ENCODE measurements around the gene AOPEP. TPM values are rescaled to one million over a fixed set of nuclear protein-coding genes. Genes with fewer than 3 reads are reported as not detected.

AOPEP gene
- polyA plus RNA-seq, 1 of the 3 experiments (the other 2 are of a cell fraction): 54.6 TPM

GRCh38 chr9:95094002-95094401, 367.5 kb downstream of the AOPEP start:
- H4K20me1 ChIP-seq (ENCODE audit: insufficient read depth): no peaks in the 10 kb centered on the region
- peaks cover 16 to 96% of the 10 kb centered on the region in 2 experiments; a peak in 3 of 4 replicates for H3K4me1 ChIP-seq (ENCODE audit: control insufficient read depth in 1 of 2, insufficient read depth in 2 of 2, low read depth in 1 of 2, low read length in 1 of 2)
- DNase-seq: no peak
- H3K79me2 ChIP-seq (ENCODE audit: insufficient read depth): no peaks in the 10 kb centered on the region
- ChIA-PET POLR2A (no interaction called here), CTCF (interaction anchor here (0.9 to 4.4 kb wide), 5 partner anchors 27 to 426 kb away, joined by 3 to 14 read pairs (median 8); no protein-coding TSS in a partner anchor)
- no peak for TF ChIP-seq JUND (IDR thresholded peaks at IDR 0.05)
- no peak for TF ChIP-seq EZH2phosphoT487 (IDR thresholded peaks at IDR 0.05; ENCODE audit: borderline replicate concordance, low read depth)
- TF ChIP-seq GABPA (IDR thresholded peaks at IDR 0.05; ENCODE audit: low read depth): no peak
- no peak for TF ChIP-seq RXRA (IDR thresholded peaks at IDR 0.05; ENCODE audit: borderline replicate concordance, low read depth)
- TF ChIP-seq NFIC (IDR thresholded peaks at IDR 0.05; ENCODE audit: borderline replicate concordance): no peak
- no peak for TF ChIP-seq EP300 (IDR thresholded peaks at IDR 0.05; ENCODE audit: borderline replicate concordance in 1 of 2, low read depth in 1 of 2, low read length in 1 of 2)
- TF ChIP-seq TEAD4 (IDR thresholded peaks at IDR 0.05; ENCODE audit: borderline replicate concordance, insufficient read depth): no peak
- TF ChIP-seq POLR2AphosphoS5 (IDR thresholded peaks at IDR 0.05; ENCODE audit: low read depth, low read length): no peak
- no peak for TF ChIP-seq RAD21 (IDR thresholded peaks at IDR 0.05; ENCODE audit: low read length)
- H3F3A ChIP-seq (replicated peaks; ENCODE audit: insufficient read depth): no peaks in the 10 kb centered on the region
- no peaks in the 10 kb centered on the region for H3K27me3 ChIP-seq (ENCODE audit: insufficient read depth)
- H3K4me2 ChIP-seq: no peak overlapping the region
- 93% methylated on average over 10 of the region's 10 CpGs for WGBS (ENCODE audit: low lambda C conversion rate)
- H2AFZ ChIP-seq (ENCODE audit: low read depth): no peak overlapping the region
- no peak overlapping the region for H3K4me3 ChIP-seq (ENCODE audit: low read depth in 2 of 2, low read length in 1 of 2)
- peak overlapping the region in 1 of 2 experiments; percentile 91; a peak in 1 of 4 replicates for H3K27ac ChIP-seq (ENCODE audit: low read depth in 2 of 2, low read length in 1 of 2)
- no peaks in the 10 kb centered on the region for H3K9me3 ChIP-seq
- H3K36me3 ChIP-seq (replicated peaks in 1 of 2; ENCODE audit: control insufficient read depth in 1 of 2, insufficient read depth in 2 of 2, low read length in 1 of 2): peaks cover 0 to 21% of the 10 kb centered on the region in 2 experiments
- H3K9ac ChIP-seq: no peak overlapping the region
- no peaks in the 10 kb centered on the region for H3K9me2 ChIP-seq

- H3K36me3 ChIP-seq (replicated peaks in 1 of 2; ENCODE audit: control insufficient read depth in 1 of 2, insufficient read depth in 2 of 2, low read length in 1 of 2): peaks cover 0 to 7% of the 10 kb centered on the region in 2 experiments
- DNase-seq: peak; percentile 73
- H3K27me3 ChIP-seq (ENCODE audit: insufficient read depth): no peaks in the 10 kb centered on the region
- H3F3A ChIP-seq (replicated peaks; ENCODE audit: insufficient read depth): no peaks in the 10 kb centered on the region
- no peaks in the 10 kb centered on the region for H3K9me2 ChIP-seq
- 73% methylated on average over 22 of the region's 22 CpGs for WGBS (ENCODE audit: low lambda C conversion rate)
- H3K27ac ChIP-seq (ENCODE audit: low read depth in 2 of 2, low read length in 1 of 2): peak overlapping the region in 1 of 2 experiments; percentile 71; a peak in 2 of 4 replicates
- H4K20me1 ChIP-seq (ENCODE audit: insufficient read depth): no peaks in the 10 kb centered on the region
- CTCF ChIA-PET: interaction anchor here (0.9 to 4.4 kb wide), 13 partner anchors 20 to 414 kb away, joined by 3 to 17 read pairs (median 7); no protein-coding TSS in a partner anchor
- no peak overlapping the region for H3K4me2 ChIP-seq
- no peak overlapping the region for H3K4me3 ChIP-seq (ENCODE audit: low read depth in 2 of 2, low read length in 1 of 2)
- H3K9me3 ChIP-seq: no peaks in the 10 kb centered on the region
- no peak overlapping the region for H3K9ac ChIP-seq
- no peak overlapping the region for H2AFZ ChIP-seq (ENCODE audit: low read depth)
- no peaks in the 10 kb centered on the region for H3K79me2 ChIP-seq (ENCODE audit: insufficient read depth)
- peaks cover 23 to 93% of the 10 kb centered on the region in 2 experiments; a peak in 3 of 4 replicates for H3K4me1 ChIP-seq (ENCODE audit: control insufficient read depth in 1 of 2, insufficient read depth in 2 of 2, low read depth in 1 of 2, low read length in 1 of 2)
- POLR2A ChIA-PET: no interaction called here
- TF ChIP-seq EZH2phosphoT487 (IDR thresholded peaks at IDR 0.05; ENCODE audit: borderline replicate concordance, low read depth): no peak
- TF ChIP-seq RFX5 (IDR thresholded peaks at IDR 0.05; ENCODE audit: low read length): no peak
- TF ChIP-seq REST (IDR thresholded peaks at IDR 0.05; ENCODE audit: low read depth, low read length): no peak
- TF ChIP-seq RAD21 (IDR thresholded peaks at IDR 0.05; ENCODE audit: low read length): no peak
- no peak for TF ChIP-seq NFIC (IDR thresholded peaks at IDR 0.05; ENCODE audit: borderline replicate concordance)
- TF ChIP-seq FOSL2 (IDR thresholded peaks at IDR 0.05; ENCODE audit: borderline replicate concordance, low read depth): no peak
- peak in 1 of 2 experiments; percentile 44; a peak in 1 of 4 replicates for TF ChIP-seq EP300 (IDR thresholded peaks at IDR 0.05; ENCODE audit: borderline replicate concordance in 1 of 2, low read depth in 1 of 2, low read length in 1 of 2)
- no peak for TF ChIP-seq RXRA (IDR thresholded peaks at IDR 0.05; ENCODE audit: borderline replicate concordance, low read depth)
- no peak for TF ChIP-seq TCF12 (IDR thresholded peaks at IDR 0.05)
- no peak for TF ChIP-seq USF1 (IDR thresholded peaks at IDR 0.05; ENCODE audit: borderline replicate concordance, low read depth)
- no peak for TF ChIP-seq ELF1 (IDR thresholded peaks at IDR 0.05)
- TF ChIP-seq IRF3 (IDR thresholded peaks at IDR 0.05; ENCODE audit: low read depth, low read length): no peak
- TF ChIP-seq POLR2AphosphoS5 (IDR thresholded peaks at IDR 0.05; ENCODE audit: low read depth, low read length): no peak
- no peak for TF ChIP-seq ZBTB33 (IDR thresholded peaks at IDR 0.05; ENCODE audit: borderline replicate concordance, low read depth)
- TF ChIP-seq SIN3A (IDR thresholded peaks at IDR 0.05; ENCODE audit: borderline replicate concordance, low read depth, low read length): no peak
Observed at GRCh38 chr9:95095641-95096355, 369.3 kb downstream of the AOPEP start.
